H9 (cell line): ENCODE data around the gene RAMP3. TPM values are rescaled to one million over a fixed set of nuclear protein-coding genes. Genes with fewer than 3 reads are reported as not detected.

Source experiments
- DNase-seq: peaks from one replicate; pipeline ENCODE4 v3.0.0-alpha.2; 2017
- H2AFZ ChIP-seq: one replicate; pipeline ENCODE4 v1.6.1; 2013; ENCODE audit warnings: mild to moderate bottlenecking, low read length, control low read depth, moderate library complexity
- H2AK5ac ChIP-seq: 2 replicates; pipeline ENCODE4 v1.6.1; 2013; ENCODE audit warnings: low read length, control low read depth, mixed read lengths; ENCODE audit not compliant: insufficient read length
- H2BK120ac ChIP-seq: one replicate; pipeline ENCODE4 v1.6.1; 2013; ENCODE audit warnings: low read depth, mild to moderate bottlenecking, low read length, control low read depth, inconsistent platforms; ENCODE audit not compliant: poor library complexity, severe bottlenecking
- H2BK12ac ChIP-seq: 2 replicates; pipeline ENCODE4 v1.6.1; 2013; ENCODE audit warnings: low read length, control low read depth, mixed read lengths, low read depth; ENCODE audit not compliant: insufficient read length
- H2BK15ac ChIP-seq: 2 replicates; pipeline ENCODE4 v1.6.1; 2013; ENCODE audit warnings: low read depth, low read length, control low read depth
- H2BK20ac ChIP-seq: one replicate; pipeline ENCODE4 v1.6.1; 2013; ENCODE audit warnings: low read depth, mild to moderate bottlenecking, low read length, control low read depth, inconsistent platforms; ENCODE audit not compliant: poor library complexity, severe bottlenecking
- H2BK5ac ChIP-seq: 2 replicates; pipeline ENCODE4 v1.6.1; 2013; ENCODE audit warnings: low read length, control low read depth, mixed read lengths; ENCODE audit not compliant: insufficient read length
- H3K14ac ChIP-seq: 2 replicates; pipeline ENCODE4 v1.6.1; 2013; ENCODE audit warnings: low read length, control low read depth; ENCODE audit not compliant: insufficient read depth
- H3K18ac ChIP-seq: 2 replicates; pipeline ENCODE4 v1.6.1; 2013; ENCODE audit warnings: low read depth, mild to moderate bottlenecking, mixed read lengths, low read length, control low read depth; ENCODE audit not compliant: insufficient read length
- H3K23ac ChIP-seq: 2 replicates; pipeline ENCODE4 v1.6.1; 2013; ENCODE audit warnings: low read length, control low read depth, mixed read lengths, low read depth; ENCODE audit not compliant: insufficient read length
- H3K23me2 ChIP-seq: 2 replicates; pipeline ENCODE4 v1.6.1; 2013; ENCODE audit warnings: low read depth, mild to moderate bottlenecking, mixed read lengths, low read length, control low read depth; ENCODE audit not compliant: insufficient read length, poor library complexity, severe bottlenecking
- H3K27ac ChIP-seq: 2 replicates; pipeline ENCODE4 v1.5.1; 2013; ENCODE audit warnings: low read length, control low read depth, mixed read lengths, low read depth; ENCODE audit not compliant: insufficient read length
- H3K27me3 ChIP-seq: 2 replicates; pipeline ENCODE4 v1.6.1; 2013; ENCODE audit warnings: low read length, control low read depth, inconsistent platforms; ENCODE audit not compliant: insufficient read depth
- H3K4ac ChIP-seq: 2 replicates; pipeline ENCODE4 v1.6.1; 2013; ENCODE audit warnings: low read depth, mild to moderate bottlenecking, control low read depth, inconsistent platforms, low read length, moderate library complexity
- H3K4me1 ChIP-seq: 2 replicates; pipeline ENCODE4 v1.6.1; 2013; ENCODE audit warnings: low read length, control low read depth, inconsistent platforms; ENCODE audit not compliant: insufficient read depth
- H3K4me2 ChIP-seq: 2 replicates; pipeline ENCODE4 v1.6.1; 2013; ENCODE audit warnings: low read length, control low read depth, mixed read lengths; ENCODE audit not compliant: insufficient read length, insufficient read depth
- H3K56ac ChIP-seq: 2 replicates; pipeline ENCODE4 v1.6.1; 2013; ENCODE audit warnings: low read depth, mild to moderate bottlenecking, mixed read lengths, low read length, control low read depth; ENCODE audit not compliant: insufficient read length
- H3K79me1 ChIP-seq: 2 replicates; pipeline ENCODE4 v1.6.1; 2013; ENCODE audit warnings: low read depth, mild to moderate bottlenecking, moderate library complexity, low read length, control low read depth, inconsistent platforms; ENCODE audit not compliant: insufficient read depth, poor library complexity, severe bottlenecking
- H3K79me2 ChIP-seq: 2 replicates; pipeline ENCODE4 v1.6.1; 2013; ENCODE audit warnings: low read length, control low read depth, inconsistent platforms; ENCODE audit not compliant: insufficient read depth
- H3K9ac ChIP-seq: 2 replicates; pipeline ENCODE4 v1.6.1; 2013; ENCODE audit warnings: low read length, control low read depth, mixed read lengths; ENCODE audit not compliant: insufficient read length; ENCODE audit errors: extremely low read depth
- H3K9me3 ChIP-seq: one replicate; pipeline ENCODE4 v1.6.1; 2013; ENCODE audit warnings: low read depth, low read length, inconsistent platforms; ENCODE audit not compliant: control insufficient read depth
- H3T11ph ChIP-seq: one replicate; pipeline ENCODE4 v1.6.1; 2013; ENCODE audit warnings: mild to moderate bottlenecking, low read length, control low read depth, inconsistent platforms
- H4K20me1 ChIP-seq: one replicate; pipeline ENCODE4 v1.6.1; 2013; ENCODE audit not compliant: control insufficient read depth, insufficient read length, insufficient read depth
- H4K5ac ChIP-seq: 2 replicates; pipeline ENCODE4 v1.6.1; 2013; ENCODE audit warnings: low read depth, mild to moderate bottlenecking, mixed read lengths, low read length, control low read depth; ENCODE audit not compliant: insufficient read length
- H4K8ac ChIP-seq: replicated peaks from 2 replicates; pipeline ENCODE4 v1.6.1; 2013; ENCODE audit warnings: low read length, control low read depth, mixed read lengths, low read depth; ENCODE audit not compliant: insufficient read length
- H4K91ac ChIP-seq: 2 replicates; pipeline ENCODE4 v1.6.1; 2013; ENCODE audit warnings: low read depth, mild to moderate bottlenecking, moderate library complexity, mixed read lengths, low read length, control low read depth; ENCODE audit not compliant: insufficient read length
- H3K27ac Mint-ChIP-seq, 3 experiments: 2 replicates in 2 of 3; 3 replicates in 1 of 3; pipeline ENCODE4 v1.8.0; 2020 to 2021; ENCODE audit warnings: mixed read lengths in 3 of 3, mild to moderate bottlenecking in 1 of 3, moderate library complexity in 1 of 3
- H3K27me3 Mint-ChIP-seq: 2 replicates; pipeline ENCODE4 v1.8.0; 2021; ENCODE audit warnings: low read depth, mild to moderate bottlenecking, moderate library complexity, mixed read lengths
- H3K36me3 Mint-ChIP-seq, 3 experiments: 2 replicates in 2 of 3; 3 replicates in 1 of 3; pipeline ENCODE4 v1.8.0; 2020 to 2021; ENCODE audit warnings: low read depth in 3 of 3, mixed read lengths in 3 of 3; ENCODE audit not compliant: insufficient read depth in 1 of 3
- H3K4me1 Mint-ChIP-seq, 2 experiments: 2 replicates each; pipeline ENCODE4 v1.8.0; 2020; ENCODE audit warnings: mixed read lengths in 2 of 2
- H3K4me3 Mint-ChIP-seq, 2 experiments: 2 replicates in 1 of 2; 3 replicates in 1 of 2; pipeline ENCODE4 v1.8.0; 2020 to 2021; ENCODE audit warnings: mild to moderate bottlenecking in 2 of 2, mixed read lengths in 2 of 2, moderate library complexity in 1 of 2
- H3K9me3 Mint-ChIP-seq, 2 experiments: 2 replicates in 1 of 2; 3 replicates in 1 of 2; pipeline ENCODE4 v1.8.0; 2020; ENCODE audit warnings: mild to moderate bottlenecking in 2 of 2, mixed read lengths in 2 of 2, moderate library complexity in 1 of 2
- WGBS: extraction: QIAGEN DNeasy Blood & Tissue Kit; methylation state at CpG from one replicate; pipeline ENCODE4 v1.1.7; 2013; ENCODE audit warnings: missing lambda C conversion rate, low lambda C conversion rate, mixed read lengths; ENCODE audit not compliant: insufficient read length; ENCODE audit errors: extremely low coverage; 5-methylcytosine and 5-hydroxymethylcytosine counted together
- total RNA-seq: library from RNA; stranded (reverse); gene quantifications from 2 replicates; pipeline ENCODE4 v1.2.1, GENCODE V29; 2021
- TF ChIP-seq, protein P1 (sequence below): fragments of 200-600 bp; sonication (generic); conservative IDR thresholded peaks from 3 replicates; pipeline ENCODE4 v1.8.0; 2021; ENCODE audit warnings: antibody characterized with exemption, mild to moderate bottlenecking

Gene RAMP3
- total RNA-seq, 1 experiment from 2014 or later = 0.63 TPM

GRCh38 chr7:45184326-45185027, 26.9 kb downstream of the RAMP3 start:
- Histone ChIP-seq H3K79me2 (no peaks in the 10 kb centered on the region), H3K79me1 (no peaks in the 10 kb centered on the region)
- DNase-seq = no peak

More at GRCh38 chr7:45184326-45185027, 26.9 kb downstream of the RAMP3 start:
- H3K18ac ChIP-seq = no peak overlapping the region
- H3K4ac ChIP-seq = no peak overlapping the region
- no peak overlapping the region for H4K91ac ChIP-seq
- H2BK5ac ChIP-seq = no peak overlapping the region
- no CpG with 5 or more reads among the region's 7 CpGs for WGBS
- no peaks in the 10 kb centered on the region for H4K20me1 ChIP-seq
- H3K23me2 ChIP-seq = no peaks in the 10 kb centered on the region
- Mint-ChIP-seq H3K4me1 (peaks cover 2 to 3% of the 10 kb centered on the region in 2 experiments; a peak in 2 of 4 replicates), H3K27me3 (peaks cover 6% of the 10 kb centered on the region), H3K27ac (no peak overlapping the region; a peak in 1 of 7 replicates), H3K4me3 (no peak overlapping the region), H3K36me3 (no peaks in the 10 kb centered on the region), H3K9me3 (no peaks in the 10 kb centered on the region)
- H3K4me1 ChIP-seq = no peaks in the 10 kb centered on the region
- no peak overlapping the region for H3K4me2 ChIP-seq
- H4K8ac ChIP-seq = no peak overlapping the region
- H3K23ac ChIP-seq = no peak overlapping the region
- no peak overlapping the region for H2BK20ac ChIP-seq
- H2AFZ ChIP-seq = no peak overlapping the region
- no peaks in the 10 kb centered on the region for H3K9me3 ChIP-seq
- no peaks in the 10 kb centered on the region for H3K27me3 ChIP-seq
- H4K5ac ChIP-seq = no peak overlapping the region
- H2BK12ac ChIP-seq = no peak overlapping the region
- H3K56ac ChIP-seq = no peak overlapping the region
- H3T11ph ChIP-seq = no peak overlapping the region
- no peak overlapping the region for H3K14ac ChIP-seq
- no peak overlapping the region for H2BK15ac ChIP-seq
- no peak overlapping the region for H2BK120ac ChIP-seq
- TF ChIP-seq, protein P1, sequence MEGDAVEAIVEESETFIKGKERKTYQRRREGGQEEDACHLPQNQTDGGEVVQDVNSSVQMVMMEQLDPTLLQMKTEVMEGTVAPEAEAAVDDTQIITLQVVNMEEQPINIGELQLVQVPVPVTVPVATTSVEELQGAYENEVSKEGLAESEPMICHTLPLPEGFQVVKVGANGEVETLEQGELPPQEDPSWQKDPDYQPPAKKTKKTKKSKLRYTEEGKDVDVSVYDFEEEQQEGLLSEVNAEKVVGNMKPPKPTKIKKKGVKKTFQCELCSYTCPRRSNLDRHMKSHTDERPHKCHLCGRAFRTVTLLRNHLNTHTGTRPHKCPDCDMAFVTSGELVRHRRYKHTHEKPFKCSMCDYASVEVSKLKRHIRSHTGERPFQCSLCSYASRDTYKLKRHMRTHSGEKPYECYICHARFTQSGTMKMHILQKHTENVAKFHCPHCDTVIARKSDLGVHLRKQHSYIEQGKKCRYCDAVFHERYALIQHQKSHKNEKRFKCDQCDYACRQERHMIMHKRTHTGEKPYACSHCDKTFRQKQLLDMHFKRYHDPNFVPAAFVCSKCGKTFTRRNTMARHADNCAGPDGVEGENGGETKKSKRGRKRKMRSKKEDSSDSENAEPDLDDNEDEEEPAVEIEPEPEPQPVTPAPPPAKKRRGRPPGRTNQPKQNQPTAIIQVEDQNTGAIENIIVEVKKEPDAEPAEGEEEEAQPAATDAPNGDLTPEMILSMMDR = no peak
- no peak overlapping the region for H2AK5ac ChIP-seq
- H3K27ac ChIP-seq = no peak overlapping the region
- no peak overlapping the region for H3K9ac ChIP-seq
